ENCODE data around the gene LGALS3. TPM values are rescaled to one million over a fixed set of nuclear protein-coding genes. Genes with fewer than 3 reads are reported as not detected.

The LGALS3 gene
- total and polyA plus RNA-seq, 7 experiments from 2014 or later, result 0.35 to 71.7 (median 11.7) TPM

DNA sequence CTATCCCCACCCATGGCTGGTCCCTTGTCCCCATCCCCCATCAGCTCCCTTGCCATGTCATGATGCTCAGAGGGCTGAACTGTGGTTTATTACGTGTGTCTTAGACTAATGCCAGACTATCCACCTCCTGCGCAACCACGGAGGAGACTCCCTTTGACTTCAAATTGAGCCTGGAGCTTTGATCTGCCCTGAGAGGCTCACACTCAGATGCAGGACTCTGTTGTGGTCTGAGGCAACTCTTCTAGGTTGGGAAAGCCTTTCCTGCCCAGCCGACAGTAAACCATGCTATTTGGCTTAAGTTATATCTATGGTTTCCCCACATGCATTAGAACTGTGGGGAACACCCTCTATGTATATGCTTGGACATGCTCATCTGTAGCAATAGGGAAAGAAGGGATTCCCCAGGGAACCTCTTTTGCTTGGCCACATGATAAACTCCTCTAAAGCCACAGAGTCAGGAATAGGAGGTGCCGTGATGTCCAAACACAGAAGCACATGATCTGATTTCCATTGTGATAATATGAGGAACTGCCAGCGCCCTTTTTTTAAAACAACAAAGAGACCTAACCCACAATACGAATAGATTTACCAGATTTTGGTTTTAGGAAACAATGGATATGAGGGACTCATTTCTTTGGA, 11.1 kb upstream of the LGALS3 start:
- Histone ChIP-seq H3K4me1 (ENCODE audit: control insufficient read depth in 2 of 2, insufficient read depth in 2 of 2, low read length in 2 of 2) (no peaks in the 10 kb centered on the region), H3K27me3 (ENCODE audit: control insufficient read depth in 2 of 2, insufficient read depth in 2 of 2, low read length in 2 of 2) (no peaks in the 10 kb centered on the region), H3K36me3 (ENCODE audit: control insufficient read depth in 2 of 3, insufficient read depth in 3 of 3, low read length in 3 of 3) (no peaks in the 10 kb centered on the region), H3K4me3 (ENCODE audit: low read length) (no peak overlapping the region), H3K9me3 (ENCODE audit: control insufficient read depth in 2 of 3, low read length in 3 of 3) (no peaks in the 10 kb centered on the region), H3K27ac (ENCODE audit: low read depth, low read length) (no peak overlapping the region)
- Mint-ChIP-seq H3K9me3 (peaks cover 0 to 2% (median 0%) of the 10 kb centered on the region in 11 donors), H3K36me3 (no peaks in the 10 kb centered on the region), H3K27ac (peak overlapping the region in 1 of 9 donors; percentile 13), H3K4me3 (no peak overlapping the region), H3K4me1 (peaks cover 0 to 12% (median 0%) of the 10 kb centered on the region in 7 donors), H3K27me3 (peaks cover 0 to 28% (median 4%) of the 10 kb centered on the region in 5 donors)
- ChIA-PET CTCF (no interaction called here), POLR2A (no interaction called here)
- intact Hi-C loops (cut with micrococcal nuclease), result no loop called here
- DNase-seq, result no peak
- peak; percentile 78 for ATAC-seq

DNA sequence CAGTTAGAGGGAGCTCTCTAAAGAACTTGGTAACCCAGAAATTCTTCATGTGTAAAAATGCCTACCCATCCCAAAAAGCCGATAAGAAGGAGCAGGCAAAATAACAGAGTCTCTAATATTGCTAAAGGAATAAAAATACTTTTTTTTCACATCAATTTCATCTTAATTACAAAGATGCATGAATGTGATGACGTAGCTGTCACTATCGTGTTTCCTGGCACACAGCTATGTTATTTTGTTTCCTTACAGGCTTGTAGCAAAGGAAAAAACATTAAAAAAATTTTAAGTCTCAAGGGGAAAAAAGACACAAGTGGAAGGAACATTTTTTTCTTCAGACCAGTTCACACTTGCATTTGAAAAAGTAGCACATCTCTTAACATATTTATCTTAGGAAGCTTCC, 10.3 kb upstream of the LGALS3 start:
- Mint-ChIP-seq H3K4me3 (no peak overlapping the region), H3K9me3 (peaks cover 0 to 2% (median 0%) of the 10 kb centered on the region in 11 donors)

GRCh38 chr14:55120571-55121495, 8.2 kb upstream of the LGALS3 start:
- ATAC-seq (peak; percentile 20), DNase-seq (no peak)
- Histone ChIP-seq H3K4me1 (ENCODE audit: control insufficient read depth in 2 of 2, insufficient read depth in 2 of 2, low read length in 2 of 2) (peaks cover 0 to 8% of the 10 kb centered on the region in 2 donors), H3K9me3 (ENCODE audit: control insufficient read depth in 2 of 3, low read length in 3 of 3) (no peaks in the 10 kb centered on the region), H3K27ac (ENCODE audit: low read depth, low read length) (no peak overlapping the region), H3K27me3 (ENCODE audit: control insufficient read depth in 2 of 2, insufficient read depth in 2 of 2, low read length in 2 of 2) (no peaks in the 10 kb centered on the region), H3K4me3 (ENCODE audit: low read length) (no peak overlapping the region), H3K36me3 (ENCODE audit: control insufficient read depth in 2 of 3, insufficient read depth in 3 of 3, low read length in 3 of 3) (no peaks in the 10 kb centered on the region)
- peaks cover 0 to 2% (median 0%) of the 10 kb centered on the region in 11 donors for H3K9me3 Mint-ChIP-seq
- intact Hi-C loops (cut with micrococcal nuclease), result no loop called here
- peak overlapping the region in 2 of 9 donors; percentile 23 to 56 for H3K27ac Mint-ChIP-seq
- peaks cover 0 to 19% (median 6%) of the 10 kb centered on the region in 7 donors for H3K4me1 Mint-ChIP-seq
- H3K4me3 Mint-ChIP-seq, result no peak overlapping the region
- POLR2A ChIA-PET, result interaction anchor here (0.7 kb wide), 1 partner anchor 35 kb away, joined by 3 read pairs; no protein-coding TSS in a partner anchor
- CTCF ChIA-PET, result no interaction called here
- H3K36me3 Mint-ChIP-seq, result no peaks in the 10 kb centered on the region
- peaks cover 0 to 30% (median 4%) of the 10 kb centered on the region in 5 donors for H3K27me3 Mint-ChIP-seq

More for the DNA sequence above, 10.3 kb upstream of the LGALS3 start:
- Histone ChIP-seq H3K4me1 (ENCODE audit: control insufficient read depth in 2 of 2, insufficient read depth in 2 of 2, low read length in 2 of 2) (no peaks in the 10 kb centered on the region), H3K27me3 (ENCODE audit: control insufficient read depth in 2 of 2, insufficient read depth in 2 of 2, low read length in 2 of 2) (no peaks in the 10 kb centered on the region), H3K36me3 (ENCODE audit: control insufficient read depth in 2 of 3, insufficient read depth in 3 of 3, low read length in 3 of 3) (no peaks in the 10 kb centered on the region), H3K9me3 (ENCODE audit: control insufficient read depth in 2 of 3, low read length in 3 of 3) (no peaks in the 10 kb centered on the region), H3K4me3 (ENCODE audit: low read length) (no peak overlapping the region), H3K27ac (ENCODE audit: low read depth, low read length) (no peak overlapping the region)
- no peak for DNase-seq
- intact Hi-C loops (cut with micrococcal nuclease), result no loop called here
- Mint-ChIP-seq H3K36me3 (no peaks in the 10 kb centered on the region), H3K27me3 (peaks cover 0 to 28% (median 4%) of the 10 kb centered on the region in 5 donors), H3K27ac (no peak overlapping the region), H3K4me1 (peaks cover 0 to 12% (median 0%) of the 10 kb centered on the region in 7 donors)
- ChIA-PET POLR2A (interaction anchor here (0.6 kb wide), 1 partner anchor 293 kb away, joined by 3 read pairs; no protein-coding TSS in a partner anchor), CTCF (interaction anchor here (0.6 kb wide), 1 partner anchor 28 kb away, joined by 3 read pairs; no protein-coding TSS in a partner anchor)
- no peak for ATAC-seq

DNA sequence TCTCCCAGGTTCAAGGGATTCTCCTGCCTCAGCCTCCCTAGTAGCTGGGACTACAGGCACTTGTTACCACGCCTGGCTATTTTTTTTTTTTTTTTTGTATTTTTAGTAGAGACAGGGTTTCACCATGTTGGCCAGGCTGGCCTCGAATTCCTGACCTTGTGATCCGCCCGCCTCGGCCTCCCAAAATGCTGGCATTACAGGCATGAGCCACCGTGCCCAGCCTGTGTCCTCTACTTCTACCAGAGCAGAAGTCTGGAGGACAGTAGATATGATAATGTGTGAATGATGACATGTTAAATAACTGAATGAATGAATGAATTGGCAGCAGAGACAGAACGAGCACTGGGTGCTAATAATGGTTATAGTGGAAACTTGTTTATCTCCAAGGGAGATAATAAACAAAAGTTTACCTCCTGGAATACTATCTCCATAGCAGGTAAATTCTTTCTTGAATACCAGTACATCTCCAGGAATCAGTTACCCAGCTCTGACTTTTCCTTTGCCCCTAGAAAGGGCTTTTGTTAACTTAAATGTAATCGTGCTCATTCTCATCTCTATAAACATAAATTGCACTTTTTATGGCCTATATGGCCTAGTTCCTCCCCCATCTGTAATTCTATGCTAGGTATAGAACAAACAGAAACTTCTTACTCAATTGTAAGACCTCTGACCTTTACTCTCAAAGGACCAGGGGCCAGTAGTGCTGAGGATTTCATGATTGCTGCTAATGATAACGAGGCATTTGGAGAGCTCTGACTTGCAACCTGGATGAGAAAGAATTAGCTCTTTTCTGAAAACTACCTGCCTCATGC, 7.2 kb upstream of the LGALS3 start:
- H3K4me3 Mint-ChIP-seq, result no peak overlapping the region
- intact Hi-C loops (cut with micrococcal nuclease), result no loop called here
- CTCF ChIA-PET, result no interaction called here

DNA sequence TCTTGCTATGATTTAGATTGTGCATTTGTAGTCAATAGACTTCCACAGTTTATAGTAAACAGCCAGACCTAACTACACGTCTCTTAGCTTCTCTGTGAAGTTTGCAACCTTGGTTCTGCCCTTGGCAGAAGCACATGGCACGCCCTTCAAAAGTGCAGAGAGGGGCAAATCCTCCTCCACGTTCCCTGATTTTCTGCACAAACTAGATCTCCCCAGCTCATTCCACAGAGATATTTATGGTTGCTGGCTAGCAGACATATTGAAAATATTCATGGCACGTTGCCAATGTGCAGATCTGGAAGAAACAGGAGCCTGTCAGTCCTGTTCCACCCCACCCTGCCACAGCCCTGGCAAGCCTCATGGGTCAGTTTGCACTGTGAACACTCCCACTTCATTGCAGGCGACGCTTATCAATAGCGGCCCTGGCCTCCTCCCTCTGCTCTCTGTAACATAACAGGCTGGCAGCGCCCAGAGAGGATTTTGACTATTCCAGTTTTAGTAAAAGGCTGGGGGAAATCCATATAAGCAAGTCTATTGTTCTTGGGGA, 6.5 kb upstream of the LGALS3 start:
- Histone ChIP-seq H3K36me3 (ENCODE audit: control insufficient read depth in 2 of 3, insufficient read depth in 3 of 3, low read length in 3 of 3) (no peaks in the 10 kb centered on the region), H3K27me3 (ENCODE audit: control insufficient read depth in 2 of 2, insufficient read depth in 2 of 2, low read length in 2 of 2) (no peaks in the 10 kb centered on the region), H3K4me1 (ENCODE audit: control insufficient read depth in 2 of 2, insufficient read depth in 2 of 2, low read length in 2 of 2) (peaks cover 0 to 8% of the 10 kb centered on the region in 2 donors), H3K4me3 (ENCODE audit: low read length) (no peak overlapping the region), H3K27ac (ENCODE audit: low read depth, low read length) (no peak overlapping the region), H3K9me3 (ENCODE audit: control insufficient read depth in 2 of 3, low read length in 3 of 3) (no peaks in the 10 kb centered on the region)
- H3K4me1 Mint-ChIP-seq, result peaks cover 0 to 22% (median 6%) of the 10 kb centered on the region in 7 donors
- no peak overlapping the region for H3K27ac Mint-ChIP-seq
- no peaks in the 10 kb centered on the region for H3K36me3 Mint-ChIP-seq
- peaks cover 0 to 2% (median 0%) of the 10 kb centered on the region in 11 donors for H3K9me3 Mint-ChIP-seq
- DNase-seq (no peak), ATAC-seq (no peak)
- ChIA-PET CTCF (no interaction called here), POLR2A (no interaction called here)
- peaks cover 5 to 44% (median 10%) of the 10 kb centered on the region in 5 donors for H3K27me3 Mint-ChIP-seq
- intact Hi-C loops (cut with micrococcal nuclease), result no loop called here
- no peak overlapping the region for H3K4me3 Mint-ChIP-seq

More for the DNA sequence above, 7.2 kb upstream of the LGALS3 start:
- DNase-seq, result no peak
- Histone ChIP-seq H3K36me3 (ENCODE audit: control insufficient read depth in 2 of 3, insufficient read depth in 3 of 3, low read length in 3 of 3) (no peaks in the 10 kb centered on the region), H3K27ac (ENCODE audit: low read depth, low read length) (no peak overlapping the region), H3K4me1 (ENCODE audit: control insufficient read depth in 2 of 2, insufficient read depth in 2 of 2, low read length in 2 of 2) (peaks cover 0 to 8% of the 10 kb centered on the region in 2 donors), H3K4me3 (ENCODE audit: low read length) (no peak overlapping the region), H3K27me3 (ENCODE audit: control insufficient read depth in 2 of 2, insufficient read depth in 2 of 2, low read length in 2 of 2) (no peaks in the 10 kb centered on the region), H3K9me3 (ENCODE audit: control insufficient read depth in 2 of 3, low read length in 3 of 3) (no peaks in the 10 kb centered on the region)
- no peak for ATAC-seq
- Mint-ChIP-seq H3K27ac (no peak overlapping the region), H3K9me3 (peaks cover 0 to 2% (median 0%) of the 10 kb centered on the region in 11 donors), H3K27me3 (peaks cover 2 to 37% (median 5%) of the 10 kb centered on the region in 5 donors), H3K4me1 (peaks cover 0 to 20% (median 6%) of the 10 kb centered on the region in 7 donors), H3K36me3 (no peaks in the 10 kb centered on the region)
- POLR2A ChIA-PET, result interaction anchor here (0.7 kb wide), 1 partner anchor 34 kb away, joined by 3 read pairs; no protein-coding TSS in a partner anchor

GRCh38 chr14:55123101-55123500, 6.0 kb upstream of the LGALS3 start:
- Mint-ChIP-seq H3K9me3 (peaks cover 0 to 2% (median 0%) of the 10 kb centered on the region in 11 donors), H3K27ac (no peak overlapping the region), H3K4me3 (no peak overlapping the region), H3K36me3 (no peaks in the 10 kb centered on the region), H3K4me1 (peaks cover 0 to 22% (median 6%) of the 10 kb centered on the region in 7 donors), H3K27me3 (peaks cover 7 to 46% (median 14%) of the 10 kb centered on the region in 5 donors)
- H3K9me3 ChIP-seq (ENCODE audit: control insufficient read depth in 2 of 3, low read length in 3 of 3), result no peaks in the 10 kb centered on the region
- H3K4me1 ChIP-seq (ENCODE audit: control insufficient read depth in 2 of 2, insufficient read depth in 2 of 2, low read length in 2 of 2), result peaks cover 0 to 8% of the 10 kb centered on the region in 2 donors
- H3K4me3 ChIP-seq (ENCODE audit: low read length), result no peak overlapping the region
- ATAC-seq (no peak), DNase-seq (no peak)
- ChIA-PET CTCF (no interaction called here), POLR2A (no interaction called here)
- no peaks in the 10 kb centered on the region for H3K27me3 ChIP-seq (ENCODE audit: control insufficient read depth in 2 of 2, insufficient read depth in 2 of 2, low read length in 2 of 2)
- intact Hi-C loops (cut with micrococcal nuclease), result no loop called here
- H3K36me3 ChIP-seq (ENCODE audit: control insufficient read depth in 2 of 3, insufficient read depth in 3 of 3, low read length in 3 of 3), result no peaks in the 10 kb centered on the region
- H3K27ac ChIP-seq (ENCODE audit: low read depth, low read length), result no peak overlapping the region
